Bone marrow (tissue), 2 donors: ENCODE data around the gene PPFIA1.
A peak's percentile ranks its signal among the peaks of the same experiment; 100 is the strongest.
"Not testable (repeated sequence)": the region's sequence is repeated elsewhere in the genome, so short reads cannot be mapped to it uniquely, and the experiment has no call there.

Experiments used
- DNase-seq, 2 donors: peaks; one replicate each; lab custom pipeline; 2025; lab: John Stamatoyannopoulos, UW

The PPFIA1 gene

GRCh38 chr11:70358753-70359152, 88.3 kb downstream of the PPFIA1 start:
- no peak for DNase-seq

- DNase-seq, result no peak
Measured at GRCh38 chr11:70359451-70360205, 89.1 kb downstream of the PPFIA1 start.

- DNase-seq, result no peak
Measured at GRCh38 chr11:70360211-70360610, 89.7 kb downstream of the PPFIA1 start.

GRCh38 chr11:70364178-70364577, 93.7 kb downstream of the PPFIA1 start:
- DNase-seq, result no peak

- peak in 1 of 2 donors; percentile 67 for DNase-seq
Measured at GRCh38 chr11:70364745-70365543, 94.5 kb downstream of the PPFIA1 start.

GRCh38 chr11:70365544-70365927, 95.0 kb downstream of the PPFIA1 start:
- DNase-seq, result no peak

- DNase-seq, result no peak
Measured at GRCh38 chr11:70367071-70367470, 96.6 kb downstream of the PPFIA1 start.

GRCh38 chr11:70368961-70369360, 98.5 kb downstream of the PPFIA1 start:
- DNase-seq, result no peak

GRCh38 chr11:70371241-70371640, 100.8 kb downstream of the PPFIA1 start:
- no peak for DNase-seq

GRCh38 chr11:70372076-70372475, 101.6 kb downstream of the PPFIA1 start:
- no peak for DNase-seq

GRCh38 chr11:70376621-70377020, 106.1 kb downstream of the PPFIA1 start:
- DNase-seq, result no peak

- no peak for DNase-seq
Measured at GRCh38 chr11:70377645-70378044, 107.2 kb downstream of the PPFIA1 start.

- DNase-seq, result no peak
Measured at GRCh38 chr11:70378506-70379134, 108.1 kb downstream of the PPFIA1 start.

GRCh38 chr11:70381350-70381749, 110.9 kb downstream of the PPFIA1 start:
- no peak for DNase-seq

GRCh38 chr11:70381872-70382861, 111.7 kb downstream of the PPFIA1 start:
- DNase-seq, result no peak

- no peak for DNase-seq
Measured at GRCh38 chr11:70383664-70384565, 113.4 kb downstream of the PPFIA1 start.

GRCh38 chr11:70384566-70385152, 114.2 kb downstream of the PPFIA1 start:
- DNase-seq, result no peak

- no peak for DNase-seq
Measured at GRCh38 chr11:70387564-70387963, 117.1 kb downstream of the PPFIA1 start.

GRCh38 chr11:70389201-70389600, 118.7 kb downstream of the PPFIA1 start:
- DNase-seq, result no peak

GRCh38 chr11:70390882-70391281, 120.4 kb downstream of the PPFIA1 start:
- DNase-seq, result not testable (repeated sequence)
